GM21526 (cell line): ENCODE measurements around the gene BMP6.
"Not testable (repeated sequence)": the region's sequence is repeated elsewhere in the genome, so short reads cannot be mapped to it uniquely, and the experiment has no call there.

Experiments used
- ATAC-seq: cut with Tn5 transposase; IDR thresholded peaks from one replicate; pipeline ENCODE4 v1.9.1; 2021; ENCODE audit warnings: moderate library complexity; ENCODE audit not compliant: unreplicated experiment, low FRiP score

BMP6 gene

GRCh38 chr6:7879579-7879978 lies 153.7 kb downstream of the BMP6 start:
- no peak for ATAC-seq

GRCh38 chr6:7879980-7880717 lies 154.2 kb downstream of the BMP6 start:
- ATAC-seq = no peak

- ATAC-seq = no peak
Observed at GRCh38 chr6:7880718-7881107, 154.8 kb downstream of the BMP6 start.

GRCh38 chr6:7881765-7882500 lies 156.0 kb downstream of the BMP6 start:
- no peak for ATAC-seq

- no peak for ATAC-seq
Observed at GRCh38 chr6:7882505-7883257, 156.8 kb downstream of the BMP6 start.

DNA sequence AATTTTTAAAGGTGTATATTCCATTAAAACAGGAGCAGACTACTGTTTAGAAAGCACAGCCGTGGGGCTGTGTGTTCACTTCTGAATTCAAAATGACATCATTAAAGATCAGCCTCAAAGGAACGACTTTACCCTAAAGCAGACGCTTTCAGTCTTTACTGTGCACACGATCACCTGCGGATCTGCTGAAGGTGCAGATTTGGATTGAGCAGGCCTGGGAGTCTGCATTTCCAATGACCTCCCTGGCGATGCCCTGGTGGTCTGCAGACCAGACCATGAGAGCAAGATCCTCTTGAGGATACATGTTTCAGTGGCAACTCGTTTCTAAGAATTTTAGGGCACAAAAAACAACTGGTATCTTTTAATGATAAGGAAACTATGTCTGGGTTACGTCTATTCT lies 157.5 kb downstream of the BMP6 start:
- ATAC-seq = no peak

DNA sequence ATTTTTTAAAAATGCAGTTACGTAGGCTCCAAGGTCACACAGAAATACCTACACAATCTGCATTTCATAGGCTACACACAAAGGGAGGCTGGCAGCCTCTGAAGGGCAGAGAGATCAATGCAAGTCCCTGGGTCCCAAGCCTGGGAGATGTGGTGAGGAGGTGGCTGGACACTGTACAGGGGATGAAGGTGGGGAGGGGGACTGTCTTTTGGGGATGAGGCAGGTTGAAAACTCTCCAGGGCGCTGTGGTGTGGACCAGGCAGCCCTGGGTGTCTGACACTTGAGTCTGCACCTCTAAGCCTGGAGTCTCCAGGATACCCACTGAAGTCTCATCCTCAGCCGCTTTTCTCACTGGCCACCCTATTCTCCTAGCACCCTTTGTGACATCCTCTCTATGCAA lies 160.2 kb downstream of the BMP6 start:
- ATAC-seq = no peak

DNA sequence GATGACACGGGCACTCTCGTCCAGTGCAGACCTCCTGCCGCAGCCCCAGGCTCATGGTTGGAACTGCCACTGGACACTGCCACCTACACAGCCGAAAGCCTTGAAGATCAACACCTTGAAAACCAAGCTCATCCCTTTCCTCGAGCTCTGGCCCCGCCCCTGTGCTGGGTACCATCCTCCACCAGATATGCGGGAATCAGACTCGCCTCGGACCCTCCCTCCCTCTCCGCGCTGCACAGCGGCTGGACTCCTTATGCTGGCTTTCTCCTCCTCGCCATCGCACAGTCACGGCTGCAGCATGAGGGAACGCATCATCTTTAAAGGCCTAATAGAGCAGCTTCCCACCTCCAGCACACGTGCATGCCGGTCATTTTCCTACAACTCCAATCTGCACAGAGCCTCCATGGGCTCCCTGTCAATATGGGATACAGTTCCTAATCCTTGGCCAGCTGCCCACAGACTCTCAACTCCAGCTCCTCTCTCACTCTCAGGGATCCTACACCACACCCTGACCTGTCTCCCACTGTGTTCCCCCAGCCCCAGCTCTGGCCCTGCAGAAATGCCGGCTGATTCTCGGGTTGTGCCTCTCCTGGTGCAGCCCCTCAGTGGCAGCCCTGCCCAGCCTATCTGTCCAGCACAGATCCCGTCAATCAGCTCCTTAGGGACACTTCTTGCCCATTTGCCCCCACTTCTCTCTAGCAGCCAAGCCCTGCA lies 161.5 kb downstream of the BMP6 start:
- no peak for ATAC-seq

DNA sequence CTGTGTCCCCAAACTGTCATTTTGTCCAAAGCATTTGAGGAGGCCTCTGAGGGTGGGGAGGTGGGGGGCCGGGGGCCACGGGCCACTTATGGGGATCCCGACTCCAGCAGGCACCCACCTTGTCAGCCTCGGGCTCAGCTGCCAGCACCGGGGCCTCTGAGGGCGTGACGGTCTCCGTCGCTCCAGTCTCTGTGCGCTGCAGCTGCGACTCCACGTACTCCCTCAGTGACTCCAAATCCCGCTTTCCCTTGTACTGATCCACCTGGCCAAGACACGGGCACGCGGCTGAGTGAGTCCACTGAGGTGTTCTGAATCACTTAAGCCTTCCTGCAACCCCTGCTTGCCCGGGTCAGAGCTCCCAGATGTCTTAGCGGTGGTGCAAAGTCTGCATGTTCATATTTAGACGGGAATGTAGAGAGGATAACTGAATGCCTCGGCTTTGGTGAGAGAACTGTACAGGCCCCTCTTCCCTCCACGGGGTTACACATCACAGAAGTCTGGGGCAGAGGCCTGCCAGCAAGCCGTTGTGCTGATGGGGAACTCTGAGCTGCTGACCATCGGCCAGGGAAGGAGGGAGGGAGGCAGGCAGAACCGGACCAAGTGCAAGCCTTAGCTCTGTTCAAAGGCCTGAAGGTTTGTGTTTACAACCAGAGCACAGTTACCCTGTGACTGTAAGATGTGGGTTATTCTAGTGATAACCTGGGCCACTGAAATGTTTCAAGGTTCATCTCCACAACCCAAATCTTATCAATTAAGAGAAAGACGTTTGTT lies 162.9 kb downstream of the BMP6 start:
- no peak for ATAC-seq

DNA sequence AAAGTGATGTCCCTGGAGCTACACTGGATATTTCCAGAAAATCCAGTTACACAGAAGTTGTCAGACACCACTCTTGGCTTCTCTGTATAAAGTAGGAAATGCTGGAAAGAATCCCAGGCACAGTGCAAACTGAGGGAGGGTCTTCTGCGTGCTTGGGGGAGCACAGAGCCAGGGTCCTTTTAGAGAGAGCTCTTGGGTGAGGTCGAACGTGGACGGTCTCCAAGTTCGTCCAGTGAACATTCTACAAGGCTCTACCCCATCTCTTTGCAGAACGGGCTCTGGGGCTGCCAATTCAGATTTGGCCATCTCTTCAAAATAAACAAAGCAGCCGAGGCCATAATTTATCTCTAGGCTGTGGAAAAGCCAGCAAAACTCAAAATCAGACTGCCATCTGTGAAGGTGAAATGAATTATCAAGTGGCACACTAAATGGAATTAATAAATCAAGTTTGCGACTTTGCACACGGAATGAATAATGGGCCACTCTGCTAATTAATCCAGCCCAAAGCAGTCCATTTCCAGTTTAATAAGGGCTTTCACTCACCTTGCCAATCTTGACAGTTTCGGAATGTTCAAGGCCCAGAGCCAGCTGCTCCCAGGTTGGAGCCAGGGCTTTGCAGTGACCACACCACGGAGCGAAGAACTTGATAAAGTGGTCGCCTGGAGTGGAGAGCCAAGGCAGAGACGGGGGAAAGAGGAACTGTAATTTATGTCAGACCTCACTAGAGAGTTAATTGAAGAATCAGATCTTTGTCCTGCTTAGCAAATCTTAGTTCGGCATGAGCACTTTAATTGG lies 165.4 kb downstream of the BMP6 start:
- ATAC-seq = no peak

DNA sequence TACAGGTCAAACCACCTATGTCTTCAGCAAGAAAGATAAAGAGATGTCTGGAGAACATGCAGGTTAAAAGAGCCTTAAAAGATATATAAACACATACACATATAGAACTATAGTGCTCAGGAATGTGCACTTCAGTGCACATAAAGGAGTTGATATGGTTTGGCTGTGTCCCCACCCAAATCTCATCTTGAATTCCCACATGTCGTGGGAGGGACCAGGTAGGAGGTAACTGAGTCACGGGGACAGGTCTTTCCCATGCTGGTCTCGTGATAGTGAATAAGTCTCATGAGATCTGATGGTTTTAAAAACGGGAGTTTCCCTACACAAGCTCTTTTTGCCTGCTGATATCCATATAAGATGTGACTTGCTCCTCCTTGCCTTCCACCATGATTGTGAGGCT lies 166.5 kb downstream of the BMP6 start:
- ATAC-seq = not testable (repeated sequence)

DNA sequence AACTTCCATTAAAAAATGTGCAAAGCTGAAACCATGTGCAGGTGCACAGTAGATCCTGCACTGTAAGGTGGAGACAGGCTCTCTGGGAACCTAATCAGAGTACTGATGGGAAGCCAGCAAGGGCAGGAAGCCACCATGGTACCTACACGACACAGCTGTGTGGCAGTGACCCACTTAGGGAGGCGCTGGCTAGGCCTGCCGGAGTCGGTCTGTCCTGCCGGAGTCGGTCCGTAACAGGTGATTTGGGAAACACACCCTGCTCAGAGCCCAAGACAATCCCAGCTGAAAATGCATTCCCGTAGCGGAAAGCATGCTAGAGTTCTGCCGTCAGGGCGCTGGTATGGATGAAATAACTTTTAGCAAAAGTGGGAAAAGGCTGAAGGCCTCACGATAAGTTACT lies 167.4 kb downstream of the BMP6 start:
- no peak for ATAC-seq

GRCh38 chr6:7894262-7895124 lies 168.6 kb downstream of the BMP6 start:
- no peak for ATAC-seq

DNA sequence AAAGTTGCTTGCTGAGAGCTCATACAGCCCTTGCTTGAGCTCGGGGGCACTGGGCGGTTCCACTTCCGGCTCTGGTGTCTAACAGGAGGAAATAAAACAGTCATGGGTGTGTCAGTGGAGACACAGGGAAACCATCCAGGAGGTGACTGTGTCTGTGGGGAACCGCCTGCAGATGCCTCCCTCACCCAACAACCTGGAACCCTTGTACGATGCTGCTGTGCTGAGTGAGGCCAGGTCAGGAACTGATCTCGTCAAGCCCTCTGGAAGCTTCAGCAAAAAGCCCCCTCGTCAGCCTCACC lies 169.2 kb downstream of the BMP6 start:
- no peak for ATAC-seq

DNA sequence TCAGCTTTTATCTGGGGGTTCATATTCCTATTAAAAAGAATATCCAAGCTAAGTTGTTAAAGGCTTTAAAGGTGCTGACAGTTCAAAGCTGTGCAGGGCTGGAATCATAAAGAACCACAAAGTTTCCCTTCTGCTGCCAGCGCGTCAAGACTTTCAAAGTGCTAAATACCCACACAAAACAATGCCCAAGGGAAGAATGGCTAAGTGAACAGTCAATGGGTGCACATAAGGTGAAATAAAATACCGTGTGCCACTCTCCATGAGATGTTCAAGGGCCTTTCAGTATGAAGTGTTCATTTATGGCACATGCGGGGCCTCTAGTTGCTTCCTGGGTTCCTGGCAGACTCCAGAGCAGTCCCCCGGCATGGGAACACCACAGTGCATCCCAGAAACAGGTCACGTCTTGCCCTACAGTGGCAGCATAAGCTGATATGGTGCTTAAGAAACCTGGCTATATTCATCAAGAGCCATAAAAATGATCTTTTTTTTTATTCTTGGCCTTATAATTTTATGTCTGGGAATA lies 170.6 kb downstream of the BMP6 start:
- ATAC-seq = no peak

DNA sequence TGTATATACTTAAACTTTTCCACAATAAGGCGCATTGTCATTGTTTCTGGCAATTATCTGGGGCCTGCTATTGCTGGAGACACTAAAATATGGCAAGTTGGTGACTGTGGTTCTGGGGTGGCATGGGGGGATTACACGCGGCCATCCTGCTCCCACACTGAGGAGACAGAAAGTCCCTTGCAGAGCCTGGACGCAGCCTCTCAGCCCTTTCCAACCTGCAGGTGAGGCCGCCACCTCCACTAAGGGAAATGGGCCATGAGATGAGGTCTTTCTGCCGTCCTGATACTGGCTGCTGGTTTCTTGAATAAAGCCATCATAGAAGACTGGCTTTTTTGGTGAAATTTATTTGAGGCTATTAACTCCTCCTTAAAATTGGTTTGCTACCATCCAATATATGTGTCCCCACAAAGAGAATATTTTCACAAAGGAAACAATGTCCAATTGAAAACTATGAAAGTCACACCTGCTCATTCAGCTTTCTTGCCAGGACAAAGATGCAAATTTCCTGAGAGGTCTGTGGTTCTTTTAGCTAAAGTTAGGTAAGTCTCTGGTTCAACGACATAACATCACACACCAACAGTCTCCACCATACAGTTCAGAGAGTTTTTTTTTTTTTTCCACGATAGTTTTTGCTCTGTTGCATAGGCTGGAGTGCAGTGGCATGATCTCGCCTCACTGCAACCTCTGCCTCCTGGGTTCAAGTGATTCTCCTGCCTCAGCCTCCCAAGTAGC lies 171.7 kb downstream of the BMP6 start:
- ATAC-seq = peak; percentile 47

DNA sequence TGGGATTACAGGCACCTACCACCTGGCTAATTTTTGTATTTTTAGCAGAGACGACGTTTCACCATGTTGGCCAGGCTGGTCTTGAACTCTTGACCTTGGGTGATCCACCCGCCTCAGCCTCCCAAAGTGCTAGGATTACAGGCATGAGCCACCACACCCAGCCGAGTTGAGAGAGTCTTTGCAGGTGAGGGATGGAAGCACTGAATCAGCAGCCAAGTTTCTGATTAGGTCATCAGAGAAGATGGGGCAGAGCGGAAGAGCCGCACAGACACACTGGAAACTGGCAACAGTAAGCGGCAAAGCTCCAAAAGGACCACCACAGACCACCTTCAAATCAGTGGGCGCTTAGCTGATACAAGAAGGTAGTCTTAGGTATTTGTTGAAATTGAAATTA lies 172.3 kb downstream of the BMP6 start:
- not testable (repeated sequence) for ATAC-seq
